NK-92 treated with Interleukin-12 subunit alpha and Interleukin-12 subunit beta, amount 100 ng/mL, for 24 hours (cell line): Measurements from ENCODE around the gene ZNF841.
"Not testable (repeated sequence)": the region's sequence is repeated elsewhere in the genome, so short reads cannot be mapped to it uniquely, and the experiment has no call there.

Experiments used
- DNase-seq: peaks from one replicate; lab custom pipeline; 2025; lab: John Stamatoyannopoulos, UW

The ZNF841 gene

GRCh38 chr19:52066258-52066863 lies 29.2 kb downstream of the ZNF841 start:
- DNase-seq, result no peak

DNA sequence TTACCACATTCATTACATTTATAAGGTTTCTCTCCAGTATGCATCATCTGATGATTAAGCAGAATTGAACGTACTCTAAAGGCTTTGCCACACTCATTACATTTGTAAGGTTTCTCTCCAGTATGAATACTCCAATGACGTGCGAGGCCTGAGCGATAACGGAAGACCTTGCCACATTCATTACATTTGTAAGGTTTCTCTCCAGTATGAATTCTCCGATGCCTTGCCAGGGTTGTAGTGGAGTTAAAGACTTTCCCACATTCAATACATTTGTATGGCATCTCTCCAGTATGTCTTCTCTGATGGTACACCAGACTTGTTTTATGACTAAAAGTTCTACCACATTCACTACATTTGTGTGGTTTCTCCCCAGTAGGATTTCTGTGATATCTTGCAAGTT lies 30.2 kb downstream of the ZNF841 start:
- no peak for DNase-seq

- not testable (repeated sequence) for DNase-seq
Observed at GRCh38 chr19:52056480-52056879, 39.1 kb downstream of the ZNF841 start.

GRCh38 chr19:52051736-52052135 lies 43.8 kb downstream of the ZNF841 start:
- DNase-seq, result not testable (repeated sequence)

- no peak for DNase-seq
Observed at GRCh38 chr19:52048555-52049501, 46.7 kb downstream of the ZNF841 start, which contains the start of gene ZNF432. ZNF432 (minus strand) TSS chr19:52048838; CDS start chr19:52046868, 1,970 bp downstream.

- DNase-seq, result no peak
Observed at GRCh38 chr19:52039169-52039568, 56.4 kb downstream of the ZNF841 start.

DNA sequence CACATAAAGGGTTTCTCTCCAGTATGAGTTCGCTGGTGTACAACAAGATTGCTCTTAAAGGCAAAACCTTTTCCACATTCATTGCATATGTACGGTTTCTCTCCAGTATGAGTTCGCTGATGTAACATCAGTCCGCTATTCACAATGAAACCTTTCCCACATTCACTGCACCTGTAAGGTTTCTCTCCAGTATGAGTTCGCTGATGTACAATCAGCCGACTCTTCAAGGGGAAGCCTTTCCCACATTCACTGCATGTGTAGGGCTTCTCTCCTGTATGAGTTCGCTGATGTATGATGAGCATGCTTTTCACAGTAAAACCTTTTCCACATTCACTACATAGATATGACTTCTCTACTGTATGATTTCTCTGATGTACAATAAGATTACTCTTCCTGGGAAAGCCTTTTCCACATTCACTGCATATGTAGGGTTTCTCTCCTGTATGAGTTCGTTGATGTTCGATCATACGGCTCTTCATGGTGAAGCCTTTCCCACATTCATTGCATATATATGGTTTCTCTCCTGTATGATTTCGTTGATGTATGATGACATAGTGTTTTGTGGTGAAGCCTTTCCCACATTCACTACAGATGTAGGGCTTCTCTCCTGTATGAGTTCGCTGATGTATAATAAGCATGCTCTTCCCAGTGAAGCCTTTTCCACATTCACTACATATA lies 61.4 kb downstream of the ZNF841 start:
- no peak for DNase-seq

- no peak for DNase-seq
Observed at GRCh38 chr19:52028780-52029123, 66.8 kb downstream of the ZNF841 start.

DNA sequence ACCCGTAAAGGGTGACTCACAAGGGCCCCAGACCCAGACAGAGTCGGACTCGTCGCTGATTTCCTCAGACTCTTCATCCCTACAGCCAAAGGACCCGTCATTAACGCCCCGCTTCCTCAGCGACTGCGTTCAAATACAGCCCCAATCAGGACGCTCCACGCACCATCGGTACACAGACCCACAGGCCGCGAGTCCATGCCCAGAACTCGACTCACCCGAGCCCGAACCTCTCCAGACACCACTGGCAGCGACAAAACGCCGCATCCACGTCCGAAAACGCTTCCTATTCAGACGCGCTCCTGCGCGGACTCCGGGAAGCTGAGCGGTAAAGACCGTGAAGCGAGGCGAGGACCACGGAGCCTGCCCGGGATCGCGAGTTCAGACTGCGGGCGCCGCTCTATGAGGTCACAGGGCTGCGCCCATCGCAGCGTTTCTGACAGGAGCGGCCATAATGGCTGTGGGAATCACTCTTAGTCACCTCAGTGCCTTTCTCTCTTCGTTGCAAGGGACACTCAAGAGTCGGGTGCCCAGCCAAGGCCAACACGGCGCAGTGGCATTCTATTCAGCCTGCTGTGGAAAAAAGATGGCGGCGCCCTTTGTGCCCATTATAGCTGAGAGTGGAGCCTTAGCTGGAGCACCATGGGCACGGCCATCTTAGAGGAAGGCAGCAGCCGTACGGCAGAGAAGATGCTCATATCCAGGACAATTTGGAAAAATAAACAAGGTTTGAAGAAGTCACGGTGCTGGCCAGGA lies 67.4 kb downstream of the ZNF841 start, which contains the start of gene ZNF614:
Gene ZNF614 (minus strand): TSS at position 353 of the 753 bp plus-strand sequence. CDS start 2,634 bp downstream, outside the sequence.
- peak; percentile 52 for DNase-seq

DNA sequence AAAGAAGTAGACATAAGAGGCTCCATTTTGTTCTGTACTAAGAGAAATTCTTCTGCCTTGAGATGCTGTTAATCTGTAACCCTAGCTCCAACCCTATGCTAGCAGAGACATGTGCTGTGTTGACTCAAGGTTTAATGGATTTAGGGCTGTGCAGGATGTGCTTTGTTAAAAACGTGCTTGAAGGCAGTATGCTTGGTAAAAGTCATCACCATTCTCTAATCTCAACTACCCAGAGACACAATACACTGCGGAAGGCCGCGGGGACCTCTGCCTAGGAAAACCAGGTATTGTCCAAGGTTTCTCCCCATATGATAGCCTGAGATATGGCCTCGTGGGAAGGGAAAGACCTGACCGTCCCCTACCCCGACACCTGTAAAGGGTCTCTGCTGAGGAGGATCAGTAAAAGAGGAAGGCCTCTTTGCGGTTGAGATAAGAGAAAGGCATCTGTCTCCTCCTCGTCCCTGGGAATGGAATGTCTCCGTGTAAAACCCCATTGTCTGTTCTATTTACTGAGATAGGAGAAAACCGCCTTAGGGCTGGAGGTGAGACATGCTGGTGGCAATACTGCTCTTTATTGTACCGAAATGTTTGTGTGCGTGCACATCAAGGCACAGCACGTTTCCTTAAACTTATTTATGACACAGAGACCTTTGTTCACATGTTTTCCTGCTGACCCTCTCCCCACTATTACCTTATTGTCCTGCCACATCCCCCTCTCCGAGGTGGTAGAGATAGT lies 69.1 kb downstream of the ZNF841 start:
- not testable (repeated sequence) for DNase-seq

GRCh38 chr19:52024478-52024877 lies 71.1 kb downstream of the ZNF841 start:
- not testable (repeated sequence) for DNase-seq

GRCh38 chr19:52022193-52022592 lies 73.4 kb downstream of the ZNF841 start:
- no peak for DNase-seq

GRCh38 chr19:52020506-52020905 lies 75.1 kb downstream of the ZNF841 start:
- no peak for DNase-seq
